Common myeloid progenitor, CD34-positive (primary cell): ENCODE results near the gene SIRT7.
"Not testable (repeated sequence)": the region's sequence is repeated elsewhere in the genome, so short reads cannot be mapped to it uniquely, and the experiment has no call there.

Experiments
- CTCF ChIA-PET: fragments of 350-600 bp; sonication (Branson Sonifier 250); formaldehyde crosslinking; loops from one replicate; lab custom pipeline; 2021; ENCODE audit warnings: antibody characterized with exemption; lab: Charles Lee
- POLR2A ChIA-PET: fragments of 350-600 bp; sonication (Branson Sonifier 250); formaldehyde crosslinking; loops from one replicate; lab custom pipeline; 2021; ENCODE audit warnings: antibody characterized with exemption; lab: Charles Lee
- DNase-seq, 3 donors: peaks; one replicate each; pipeline versions ENCODE4 v3.0.0 to v3.0.0-alpha.2; 2013
- H3K27ac ChIP-seq, 2 experiments: 1 replicate in 1 of 2; 2 replicates in 1 of 2; pipeline ENCODE4 v1.7.0; 2013; ENCODE audit warnings: inconsistent platforms in 2 of 2, low read length in 2 of 2, mild to moderate bottlenecking in 2 of 2, low read depth in 1 of 2, moderate library complexity in 1 of 2; ENCODE audit not compliant: severe bottlenecking in 2 of 2, insufficient read depth in 1 of 2, poor library complexity in 1 of 2
- H3K27me3 ChIP-seq, 5 experiments: replicated peaks in 2 of 5; 1 replicate in 3 of 5; 2 replicates in 2 of 5; pipeline versions ENCODE4 v1.6.1 to v1.7.0; 2013; ENCODE audit warnings: low read length in 4 of 5, mild to moderate bottlenecking in 2 of 5, moderate library complexity in 2 of 5, inconsistent platforms in 1 of 5; ENCODE audit not compliant: insufficient read depth in 5 of 5, control insufficient read depth in 4 of 5
- H3K36me3 ChIP-seq, 4 experiments: 1 replicate in 2 of 4; 2 replicates in 2 of 4; pipeline versions ENCODE4 v1.6.1 to v1.7.0; 2013; ENCODE audit warnings: low read length in 3 of 4, control low read depth in 1 of 4, mild to moderate bottlenecking in 1 of 4; ENCODE audit not compliant: control insufficient read depth in 4 of 4, insufficient read depth in 4 of 4
- H3K4me1 ChIP-seq, 4 experiments: 1 replicate in 3 of 4; 2 replicates in 1 of 4; pipeline versions ENCODE4 v1.6.1 to v1.7.1; 2013; ENCODE audit warnings: low read length in 3 of 4, mild to moderate bottlenecking in 3 of 4, control low read depth in 1 of 4, inconsistent platforms in 1 of 4, moderate library complexity in 1 of 4; ENCODE audit not compliant: control insufficient read depth in 4 of 4, insufficient read depth in 4 of 4; ENCODE audit errors: control extremely low read depth in 1 of 4
- H3K4me3 ChIP-seq, 7 experiments: 1 replicate in 4 of 7; 2 replicates in 3 of 7; pipeline versions ENCODE4 v1.5.1 to v1.7.0; 2013; ENCODE audit warnings: mild to moderate bottlenecking in 7 of 7, low read length in 6 of 7, moderate library complexity in 6 of 7, inconsistent platforms in 2 of 7, low read depth in 2 of 7, control low read depth in 1 of 7; ENCODE audit not compliant: insufficient read depth in 4 of 7, control insufficient read depth in 1 of 7; ENCODE audit errors: extremely low read depth in 1 of 7
- H3K9me3 ChIP-seq, 5 experiments: 1 replicate in 4 of 5; 2 replicates in 1 of 5; pipeline versions ENCODE4 v1.6.1 to v1.7.1; 2013; ENCODE audit warnings: low read length in 4 of 5, mild to moderate bottlenecking in 2 of 5, inconsistent platforms in 1 of 5, low read depth in 1 of 5, moderate library complexity in 1 of 5; ENCODE audit not compliant: control insufficient read depth in 4 of 5, insufficient read depth in 2 of 5; ENCODE audit errors: control extremely low read depth in 1 of 5
- WGBS: methylation state at CpG from one replicate; pipeline ENCODE4 v1.1.5; 2013; ENCODE audit not compliant: insufficient coverage; 5-methylcytosine and 5-hydroxymethylcytosine counted together

Gene SIRT7

GRCh38 chr17:81953443-81953842 is 35.5 kb upstream of the SIRT7 start:
- peaks cover 0 to 12% (median 4%) of the 10 kb centered on the region in 4 experiments for H3K4me1 ChIP-seq
- not testable (repeated sequence) for H3K36me3 ChIP-seq, DNase-seq, H3K4me3 ChIP-seq, H3K9me3 ChIP-seq, H3K27ac ChIP-seq
- H3K27me3 ChIP-seq, result peaks cover 0 to 10% (median 3%) of the 10 kb centered on the region in 5 experiments
- ChIA-PET POLR2A (interaction anchor here (0.6 to 0.9 kb wide), 2 partner anchors 84 to 1763 kb away, joined by 3 read pairs; no protein-coding TSS in a partner anchor), CTCF (interaction anchor here (1.0 to 4.1 kb wide), 8 partner anchors 9 to 220 kb away, joined by 3 to 28 read pairs (median 4); partner anchors contain the start of gene ASPSCR1)
- 67% methylated on average over 3 of the region's 5 CpGs for WGBS

DNA sequence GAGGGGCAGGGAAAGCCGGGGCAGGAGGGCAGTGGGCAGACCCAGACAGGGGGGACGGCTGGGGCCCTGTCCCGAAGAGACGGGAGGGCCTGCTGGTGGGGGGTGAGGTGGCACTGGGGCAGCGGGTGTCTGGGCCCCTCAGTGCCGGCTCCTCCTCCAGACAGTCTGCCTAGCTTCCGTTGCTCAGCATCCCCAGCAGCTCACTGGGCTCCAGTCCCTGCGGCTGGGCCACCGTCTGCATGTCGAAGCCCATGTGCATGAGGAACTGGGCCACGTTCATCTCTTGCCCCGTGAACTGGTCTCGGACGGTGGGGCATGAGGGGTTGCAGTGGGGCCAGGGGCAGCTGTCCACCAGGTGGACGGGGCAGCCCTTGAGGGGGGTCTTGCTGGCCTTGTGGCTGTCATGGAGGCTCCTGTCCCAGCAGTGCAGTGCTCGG is 34.8 kb upstream of the SIRT7 start:
- no peak overlapping the region for H3K4me3 ChIP-seq
- H3K36me3 ChIP-seq, result no peaks in the 10 kb centered on the region
- ChIA-PET POLR2A (interaction anchor here (0.9 kb wide), 1 partner anchor 84 kb away, joined by 3 read pairs; no protein-coding TSS in a partner anchor), CTCF (interaction anchor here (0.7 to 4.1 kb wide), 7 partner anchors 10 to 85 kb away, joined by 3 to 28 read pairs (median 3); partner anchors contain the start of gene ASPSCR1)
- H3K4me1 ChIP-seq, result peaks cover 0 to 12% (median 4%) of the 10 kb centered on the region in 4 experiments
- 92% methylated on average over 15 of the region's 16 CpGs for WGBS
- peaks cover 0 to 4% (median 0%) of the 10 kb centered on the region in 5 experiments for H3K27me3 ChIP-seq
- H3K27ac ChIP-seq, result no peak overlapping the region
- no peaks in the 10 kb centered on the region for H3K9me3 ChIP-seq
- DNase-seq, result no peak

GRCh38 chr17:81951785-81952684 is 34.1 kb upstream of the SIRT7 start:
- Histone ChIP-seq H3K27me3 (peaks cover 0 to 2% (median 0%) of the 10 kb centered on the region in 5 experiments), H3K4me1 (peaks cover 0 to 12% (median 4%) of the 10 kb centered on the region in 4 experiments), H3K36me3 (no peaks in the 10 kb centered on the region), H3K9me3 (no peaks in the 10 kb centered on the region), H3K27ac (no peak overlapping the region), H3K4me3 (no peak overlapping the region)
- WGBS, result 66% methylated on average over 9 of the region's 13 CpGs
- CTCF ChIA-PET, result interaction anchor here (0.7 to 2.1 kb wide), 8 partner anchors 9 to 69 kb away, joined by 3 to 5 read pairs (median 3); partner anchors contain the start of gene ASPSCR1
- POLR2A ChIA-PET, result interaction anchor here (0.7 kb wide), 1 partner anchor 7 kb away, joined by 4 read pairs; no protein-coding TSS in a partner anchor
- DNase-seq, result no peak

DNA sequence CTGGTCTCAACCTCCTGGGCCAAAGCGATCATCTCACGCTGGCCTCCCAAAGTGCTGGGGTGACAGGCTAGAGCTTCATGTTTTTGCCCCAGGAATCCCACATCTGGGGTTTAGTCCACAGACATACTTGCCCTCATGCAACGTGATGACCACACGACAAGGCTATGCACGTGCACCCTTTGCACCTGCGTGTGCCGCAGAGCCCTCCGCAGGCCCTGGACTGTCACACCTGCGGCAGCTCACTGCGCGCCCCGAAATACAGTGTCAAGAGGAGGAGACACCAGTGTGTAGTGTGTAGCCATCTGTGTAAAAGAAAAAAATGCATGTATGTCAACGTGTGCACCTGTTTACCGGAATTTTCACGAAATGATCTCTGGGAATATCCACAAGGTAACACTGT is 32.5 kb upstream of the SIRT7 start:
- Histone ChIP-seq H3K4me3 (no peak overlapping the region), H3K27ac (no peak overlapping the region), H3K4me1 (peaks cover 0 to 12% (median 4%) of the 10 kb centered on the region in 4 experiments), H3K27me3 (peaks cover 0 to 2% (median 0%) of the 10 kb centered on the region in 5 experiments), H3K36me3 (no peaks in the 10 kb centered on the region), H3K9me3 (no peaks in the 10 kb centered on the region)
- DNase-seq, result no peak
- CTCF ChIA-PET, result interaction anchor here (1.3 to 2.1 kb wide), 3 partner anchors 10 to 22 kb away, joined by 3 to 5 read pairs (median 4); no protein-coding TSS in a partner anchor
- POLR2A ChIA-PET, result no interaction called here
- WGBS, result 86% methylated on average over 15 of the region's 15 CpGs

- 97% methylated on average over 11 of the region's 17 CpGs for WGBS
- H3K4me3 ChIP-seq, result no peak overlapping the region
- no peak for DNase-seq
- no peak overlapping the region for H3K27ac ChIP-seq
- ChIA-PET POLR2A (no interaction called here), CTCF (interaction anchor here (1.0 kb wide), 1 partner anchor 11 kb away, joined by 3 read pairs; no protein-coding TSS in a partner anchor)
- no peaks in the 10 kb centered on the region for H3K36me3 ChIP-seq
- peaks cover 0 to 4% (median 0%) of the 10 kb centered on the region in 5 experiments for H3K27me3 ChIP-seq
- H3K9me3 ChIP-seq, result no peaks in the 10 kb centered on the region
- peaks cover 0 to 12% (median 4%) of the 10 kb centered on the region in 4 experiments for H3K4me1 ChIP-seq
These were observed 30.8 kb upstream of the SIRT7 start for GRCh38 chr17:81948635-81949378.

GRCh38 chr17:81947189-81947588 is 29.2 kb upstream of the SIRT7 start, which contains the start of gene MYADML2:
MYADML2 (minus strand) TSS chr17:81947233; CDS start chr17:81941741, 5,492 bp downstream.
- POLR2A ChIA-PET, result no interaction called here
- DNase-seq, result no peak
- Histone ChIP-seq H3K4me1 (peaks cover 0 to 5% (median 0%) of the 10 kb centered on the region in 4 experiments), H3K4me3 (no peak within 1 kb of the TSS), H3K27ac (no peak within 1 kb of the TSS), H3K27me3 (peaks cover 0 to 4% (median 0%) of the 10 kb centered on the region in 5 experiments), H3K36me3 (no peaks in the 10 kb centered on the region), H3K9me3 (no peaks in the 10 kb centered on the region)
- CTCF ChIA-PET, result interaction anchor here (1.0 kb wide), 1 partner anchor 74 kb away, joined by 4 read pairs; no protein-coding TSS in a partner anchor
- WGBS, result 97% methylated on average over 5 of the region's 13 CpGs
